ENCODE data around the gene CMTM7.

The CMTM7 gene

DNA sequence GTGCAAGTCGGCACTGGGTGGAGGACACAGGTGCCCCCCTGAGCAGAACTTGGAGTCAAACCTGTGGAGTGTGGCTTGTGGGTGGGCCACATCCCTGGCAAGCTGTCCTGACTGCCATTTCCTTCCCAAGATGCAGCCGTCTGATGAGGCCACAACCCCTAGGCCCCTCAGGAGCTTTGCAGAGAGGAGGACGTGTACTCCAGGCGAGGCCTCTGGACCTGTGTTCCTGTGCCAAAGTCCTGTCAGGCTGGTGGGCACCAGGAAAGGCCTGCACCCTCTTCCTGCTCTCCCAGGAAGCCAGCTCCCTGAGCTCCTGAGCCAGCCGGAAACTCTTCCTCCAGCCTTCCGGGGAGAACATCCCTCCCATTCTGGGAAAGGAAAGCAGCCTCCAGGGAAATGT is 62.5 kb downstream of the CMTM7 start:
- H3K9ac ChIP-seq (ENCODE audit: low read length), result no peak overlapping the region
- no peaks in the 10 kb centered on the region for H4K20me1 ChIP-seq (ENCODE audit: insufficient read depth, low read length)
- no peak overlapping the region for H3K27ac ChIP-seq (ENCODE audit: low read length)
- no peak overlapping the region for H3K4me2 ChIP-seq (ENCODE audit: low read length)
- no peaks in the 10 kb centered on the region for H3K79me2 ChIP-seq (ENCODE audit: low read length)
- no peak overlapping the region for H3K4me3 ChIP-seq (ENCODE audit: low read length)
- no peaks in the 10 kb centered on the region for H3K9me3 ChIP-seq (ENCODE audit: insufficient read depth, low read length)
- H2AFZ ChIP-seq (ENCODE audit: low read depth, low read length), result no peak overlapping the region
- TF ChIP-seq, protein P1, sequence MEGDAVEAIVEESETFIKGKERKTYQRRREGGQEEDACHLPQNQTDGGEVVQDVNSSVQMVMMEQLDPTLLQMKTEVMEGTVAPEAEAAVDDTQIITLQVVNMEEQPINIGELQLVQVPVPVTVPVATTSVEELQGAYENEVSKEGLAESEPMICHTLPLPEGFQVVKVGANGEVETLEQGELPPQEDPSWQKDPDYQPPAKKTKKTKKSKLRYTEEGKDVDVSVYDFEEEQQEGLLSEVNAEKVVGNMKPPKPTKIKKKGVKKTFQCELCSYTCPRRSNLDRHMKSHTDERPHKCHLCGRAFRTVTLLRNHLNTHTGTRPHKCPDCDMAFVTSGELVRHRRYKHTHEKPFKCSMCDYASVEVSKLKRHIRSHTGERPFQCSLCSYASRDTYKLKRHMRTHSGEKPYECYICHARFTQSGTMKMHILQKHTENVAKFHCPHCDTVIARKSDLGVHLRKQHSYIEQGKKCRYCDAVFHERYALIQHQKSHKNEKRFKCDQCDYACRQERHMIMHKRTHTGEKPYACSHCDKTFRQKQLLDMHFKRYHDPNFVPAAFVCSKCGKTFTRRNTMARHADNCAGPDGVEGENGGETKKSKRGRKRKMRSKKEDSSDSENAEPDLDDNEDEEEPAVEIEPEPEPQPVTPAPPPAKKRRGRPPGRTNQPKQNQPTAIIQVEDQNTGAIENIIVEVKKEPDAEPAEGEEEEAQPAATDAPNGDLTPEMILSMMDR (IDR thresholded peaks at IDR 0.05; ENCODE audit: low read depth, low read length), result no peak
- no peak for TF ChIP-seq EZH2phosphoT487 (IDR thresholded peaks at IDR 0.05; ENCODE audit: low read depth)
- peaks cover 15% of the 10 kb centered on the region for H3K4me1 ChIP-seq (ENCODE audit: low read length)
- H3K36me3 ChIP-seq (replicated peaks; ENCODE audit: low read depth, low read length), result no peaks in the 10 kb centered on the region
- no peaks in the 10 kb centered on the region for H3K27me3 ChIP-seq (ENCODE audit: low read depth, low read length)

DNA sequence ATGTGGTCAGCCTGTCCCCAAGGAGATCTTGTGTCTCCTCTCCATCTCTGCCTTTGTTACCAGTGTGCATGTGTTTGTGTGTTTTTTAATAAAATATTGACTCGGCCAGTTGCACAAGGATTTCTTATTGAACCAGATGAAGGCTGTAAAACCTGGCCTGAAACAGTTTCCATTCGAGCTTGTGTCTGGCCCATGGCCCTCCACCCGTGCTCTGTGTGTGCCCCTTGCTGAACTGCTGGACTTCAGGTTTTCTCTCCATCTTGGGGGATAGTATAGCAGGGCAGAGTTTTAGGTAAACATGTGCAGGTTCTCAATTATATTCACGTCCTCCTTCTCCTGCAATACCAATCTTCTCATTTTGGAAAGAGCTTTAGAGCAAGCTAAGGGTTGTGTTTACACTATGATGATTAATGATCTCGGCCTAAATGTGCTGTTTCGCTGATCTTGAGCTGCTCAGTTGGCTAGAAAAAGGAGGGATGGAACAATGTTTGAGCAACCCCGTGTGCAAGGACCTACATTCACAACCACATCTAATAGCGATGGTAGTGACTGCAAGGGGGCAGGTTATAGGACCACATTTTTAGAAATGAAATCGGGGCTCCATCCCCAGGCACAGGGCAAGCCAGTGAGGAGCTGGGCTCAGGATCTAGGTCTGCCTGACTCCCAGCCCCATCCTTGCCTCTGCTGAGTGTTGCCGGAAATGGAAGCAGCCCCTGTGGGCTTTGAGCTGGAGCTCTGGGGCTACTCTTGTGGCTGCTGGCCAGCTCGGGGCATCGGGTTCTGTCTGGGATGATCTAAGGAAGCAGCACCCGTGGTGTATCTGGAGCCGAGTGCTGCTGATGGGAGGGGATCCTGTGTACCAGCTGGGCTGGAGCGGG is 63.3 kb downstream of the CMTM7 start:
- TF ChIP-seq, protein P1 (IDR thresholded peaks at IDR 0.05; ENCODE audit: low read depth, low read length), result no peak
- no peak for TF ChIP-seq EZH2phosphoT487 (IDR thresholded peaks at IDR 0.05; ENCODE audit: low read depth)
- H3K9me3 ChIP-seq (ENCODE audit: insufficient read depth, low read length), result no peaks in the 10 kb centered on the region
- H2AFZ ChIP-seq (ENCODE audit: low read depth, low read length), result no peak overlapping the region
- H3K27ac ChIP-seq (ENCODE audit: low read length), result no peak overlapping the region
- no peaks in the 10 kb centered on the region for H3K27me3 ChIP-seq (ENCODE audit: low read depth, low read length)
- no peaks in the 10 kb centered on the region for H4K20me1 ChIP-seq (ENCODE audit: insufficient read depth, low read length)
- no peak overlapping the region for H3K9ac ChIP-seq (ENCODE audit: low read length)
- H3K4me3 ChIP-seq (ENCODE audit: low read length), result no peak overlapping the region
- H3K4me1 ChIP-seq (ENCODE audit: low read length), result peaks cover 22% of the 10 kb centered on the region
- H3K36me3 ChIP-seq (replicated peaks; ENCODE audit: low read depth, low read length), result no peaks in the 10 kb centered on the region
- H3K79me2 ChIP-seq (ENCODE audit: low read length), result no peaks in the 10 kb centered on the region
- no peak overlapping the region for H3K4me2 ChIP-seq (ENCODE audit: low read length)

DNA sequence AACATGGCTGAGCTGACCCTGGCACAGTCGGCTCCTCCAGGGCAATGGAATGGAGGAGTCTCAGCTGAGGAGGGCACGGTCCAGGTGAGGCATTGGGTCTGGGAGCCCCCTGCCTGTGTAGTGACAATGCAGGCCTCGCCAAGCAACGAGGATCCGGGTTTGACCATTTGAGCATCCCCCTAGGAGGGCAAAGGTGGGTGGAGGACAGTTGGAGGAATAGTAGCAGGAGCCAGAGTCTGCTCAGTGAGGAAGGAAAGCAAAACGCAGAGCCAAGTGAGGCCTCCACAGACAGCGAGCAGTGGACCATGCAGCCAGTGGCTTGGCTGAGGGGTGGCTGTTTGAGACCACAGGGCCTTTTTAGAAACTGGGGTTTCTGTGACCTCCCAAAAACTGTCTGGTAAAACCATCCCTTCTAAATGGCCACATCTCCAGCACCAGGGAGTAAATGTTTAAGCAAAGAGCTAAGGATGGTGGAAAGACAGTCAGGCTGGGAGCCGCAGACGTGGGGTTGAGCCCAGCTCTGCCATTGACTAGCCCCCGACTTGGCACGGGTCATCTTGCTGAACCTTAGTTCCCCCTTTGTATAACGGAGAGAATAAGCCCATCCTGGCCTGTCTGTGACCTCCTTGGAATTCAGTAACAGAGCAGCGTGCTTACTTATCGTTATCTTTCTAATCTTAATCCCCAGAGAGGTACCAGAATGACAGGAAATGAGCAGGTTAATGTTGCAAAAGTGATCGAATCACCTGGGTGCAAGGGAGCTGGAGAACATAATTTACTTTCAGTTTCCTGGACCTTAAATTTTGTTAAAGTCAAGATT is 64.2 kb downstream of the CMTM7 start:
- Histone ChIP-seq H3K4me1 (ENCODE audit: low read length) (peaks cover 31% of the 10 kb centered on the region), H3K27ac (ENCODE audit: low read length) (no peak overlapping the region), H4K20me1 (ENCODE audit: insufficient read depth, low read length) (no peaks in the 10 kb centered on the region), H2AFZ (ENCODE audit: low read depth, low read length) (no peak overlapping the region), H3K27me3 (ENCODE audit: low read depth, low read length) (no peaks in the 10 kb centered on the region), H3K4me2 (ENCODE audit: low read length) (no peak overlapping the region), H3K9ac (ENCODE audit: low read length) (no peak overlapping the region), H3K36me3 (replicated peaks; ENCODE audit: low read depth, low read length) (no peaks in the 10 kb centered on the region), H3K9me3 (ENCODE audit: insufficient read depth, low read length) (no peaks in the 10 kb centered on the region), H3K4me3 (ENCODE audit: low read length) (no peak overlapping the region), H3K79me2 (ENCODE audit: low read length) (no peaks in the 10 kb centered on the region)
- TF ChIP-seq, protein P1 (IDR thresholded peaks at IDR 0.05; ENCODE audit: low read depth, low read length), result no peak
- no peak for TF ChIP-seq EZH2phosphoT487 (IDR thresholded peaks at IDR 0.05; ENCODE audit: low read depth)

Measured in OCI-LY3 (cell line).